Measurements from ENCODE around the gene FUT9.

FUT9 gene

DNA sequence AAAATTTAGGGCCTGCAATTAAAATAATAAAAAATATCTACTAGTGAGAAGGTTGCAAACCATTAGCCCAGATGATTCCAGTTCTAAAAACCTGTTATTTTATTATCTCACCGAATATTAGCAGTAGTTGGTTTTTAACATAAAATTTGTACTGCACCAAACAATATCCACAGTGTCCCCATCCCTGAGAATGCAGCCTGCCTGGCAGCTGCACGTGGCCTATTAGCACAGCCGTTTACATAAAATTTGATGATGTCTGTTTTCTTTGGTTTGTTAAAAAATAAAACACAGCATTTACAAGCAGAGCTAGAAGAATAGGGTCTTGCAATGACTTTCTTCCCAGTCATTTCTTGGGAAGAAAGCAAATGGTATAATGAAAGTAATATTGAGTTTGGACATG is 58.2 kb downstream of the FUT9 start:
- DNase-seq, result no peak

DNA sequence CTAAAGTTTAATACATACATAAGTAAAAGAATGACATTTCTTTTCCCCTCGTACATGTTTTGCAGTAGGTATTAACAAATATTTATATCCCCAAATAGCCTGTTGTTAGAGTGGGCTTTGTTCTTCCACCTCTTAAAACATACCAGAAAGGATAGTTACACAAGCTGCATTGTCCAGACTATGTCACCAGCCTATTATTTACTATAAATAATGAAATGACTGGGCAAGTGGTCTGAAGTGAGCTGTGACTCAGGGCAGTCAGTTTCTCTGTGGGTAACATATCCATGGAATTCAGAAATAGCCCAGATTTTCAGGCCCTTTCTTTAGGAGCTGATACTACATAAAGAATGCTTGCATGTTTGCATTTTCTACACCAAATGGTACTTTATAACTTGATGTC is 60.1 kb downstream of the FUT9 start:
- DNase-seq, result no peak

DNA sequence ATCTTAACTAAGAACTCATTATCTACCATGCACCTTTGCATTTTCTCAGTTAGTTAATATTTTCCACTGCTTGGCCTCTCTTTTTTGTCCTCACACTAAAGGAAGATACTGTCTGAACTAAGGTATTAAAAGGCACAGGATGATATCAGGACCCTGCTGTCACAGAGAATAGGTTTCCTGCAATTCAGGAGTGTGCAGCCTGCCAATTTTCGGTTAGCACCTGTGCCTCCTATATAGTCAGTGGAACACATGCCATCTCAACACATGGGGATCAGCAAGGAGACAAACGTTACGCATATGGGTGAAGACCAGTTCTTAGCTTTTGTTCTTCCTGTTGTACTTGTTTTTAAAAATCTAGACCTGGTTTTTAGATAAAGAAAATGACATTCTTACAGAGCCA is 71.0 kb downstream of the FUT9 start:
- DNase-seq, result no peak

DNA sequence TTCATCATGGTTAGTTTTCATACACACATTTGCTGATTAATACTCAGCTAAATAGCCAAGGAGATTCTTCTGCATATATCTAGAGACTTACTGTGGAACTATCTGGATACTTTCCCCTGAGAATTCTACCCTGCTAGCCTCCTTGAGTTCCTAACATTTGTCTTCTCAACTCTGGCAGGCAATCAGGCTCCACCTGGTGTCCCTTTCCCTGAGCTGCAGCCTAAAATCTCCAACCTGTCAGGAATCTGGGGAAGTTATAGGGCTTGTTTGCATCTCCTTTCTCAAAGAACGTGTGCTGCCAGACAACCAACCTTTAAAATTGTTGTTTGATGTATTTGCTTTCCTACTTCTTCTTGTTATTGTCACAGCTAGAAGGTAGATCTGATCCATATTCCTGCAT is 73.4 kb downstream of the FUT9 start:
- DNase-seq, result no peak

DNA sequence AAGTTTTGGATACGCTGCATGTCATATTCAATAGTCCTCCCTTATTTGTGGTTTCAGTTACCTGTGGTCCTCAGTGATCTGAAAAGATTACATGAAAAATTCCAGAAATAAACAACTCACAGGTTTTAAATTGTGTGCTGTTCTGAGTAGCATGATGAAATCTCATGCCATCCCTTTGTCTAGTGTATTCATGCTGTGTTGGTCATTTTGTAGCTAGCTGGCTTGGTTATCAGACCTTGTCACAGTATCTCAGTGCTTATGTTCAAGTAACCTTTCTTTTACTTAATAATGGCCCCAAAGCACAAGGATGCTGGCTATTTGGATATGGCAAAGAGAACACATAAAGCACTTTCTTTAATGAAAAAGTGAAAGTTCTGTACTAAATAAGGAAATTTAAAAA is 78.3 kb downstream of the FUT9 start:
- no peak for DNase-seq

DNA sequence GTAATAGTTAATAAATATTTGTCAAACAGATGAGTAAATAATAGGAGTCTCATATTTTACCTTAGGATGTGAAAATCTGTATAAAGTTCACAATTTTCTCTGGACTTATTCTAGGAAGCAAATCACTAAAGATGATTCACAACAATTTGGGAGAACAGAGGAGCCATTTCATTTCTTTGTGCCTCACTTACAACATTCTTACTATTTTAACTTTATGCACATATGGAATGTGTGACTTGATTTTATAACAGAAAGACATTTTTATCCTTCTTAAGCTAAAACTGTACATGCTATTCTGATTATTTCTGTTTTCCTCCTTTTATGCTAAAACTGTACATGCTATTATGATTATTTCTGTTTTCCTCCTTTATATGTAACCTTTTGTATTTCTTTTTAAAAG is 83.3 kb downstream of the FUT9 start:
- DNase-seq, result no peak

DNA sequence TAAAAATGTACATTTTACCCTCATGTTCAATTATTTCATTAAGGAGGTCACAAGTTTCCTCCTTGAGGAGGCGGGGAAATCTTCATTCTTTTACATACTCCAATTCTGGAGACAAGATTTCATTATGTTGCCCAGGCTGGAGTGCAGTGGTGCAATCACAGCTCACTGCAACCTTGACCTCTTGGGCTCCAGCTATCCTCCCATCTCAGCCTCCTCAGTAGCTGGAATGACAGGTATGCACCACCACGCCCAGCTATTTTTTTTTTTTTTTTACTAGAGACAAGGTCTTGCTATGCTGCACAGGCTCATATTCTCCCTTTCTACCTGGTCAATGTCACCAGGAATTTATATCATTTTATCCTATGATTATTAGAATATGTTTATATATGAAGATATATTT is 85.8 kb downstream of the FUT9 start:
- no peak for DNase-seq

DNA sequence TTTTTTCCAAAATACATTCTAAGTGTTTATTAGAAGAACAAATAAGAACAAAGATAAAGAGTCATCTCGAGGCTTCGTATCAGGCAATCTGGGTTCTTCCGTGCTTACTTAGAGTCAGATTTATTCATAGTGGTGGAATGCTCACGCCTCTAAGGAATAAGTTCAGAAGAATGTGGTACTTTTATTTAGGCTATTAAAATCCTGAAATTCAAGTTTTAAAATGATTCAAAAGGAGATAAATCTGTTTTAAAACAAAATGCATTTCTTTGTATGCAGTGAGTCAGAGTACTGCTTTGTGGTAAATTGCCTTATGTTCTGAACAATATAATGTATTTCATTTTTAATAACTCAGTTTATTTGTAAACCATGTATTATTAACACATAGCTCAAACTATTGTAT is 89.1 kb downstream of the FUT9 start:
- DNase-seq, result no peak

DNA sequence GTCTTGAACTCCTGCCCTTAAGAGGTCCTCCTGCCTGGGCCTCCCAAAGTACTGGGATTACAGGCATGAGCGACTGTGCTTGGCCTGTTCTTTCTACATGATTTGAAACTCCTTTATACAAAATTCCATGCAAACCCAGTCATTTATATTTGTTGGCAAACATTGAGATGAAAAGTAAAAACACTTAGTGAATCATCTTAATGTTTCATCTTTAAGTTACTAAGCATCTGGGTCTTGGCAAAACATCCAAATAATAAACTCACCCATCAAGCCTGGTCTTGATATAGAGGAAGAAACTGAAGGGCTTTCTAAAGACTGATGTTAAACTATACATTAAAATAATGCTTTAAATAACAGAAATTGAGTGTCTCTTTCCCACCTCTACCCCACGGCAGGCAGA is 95.1 kb downstream of the FUT9 start:
- DNase-seq, result no peak

DNA sequence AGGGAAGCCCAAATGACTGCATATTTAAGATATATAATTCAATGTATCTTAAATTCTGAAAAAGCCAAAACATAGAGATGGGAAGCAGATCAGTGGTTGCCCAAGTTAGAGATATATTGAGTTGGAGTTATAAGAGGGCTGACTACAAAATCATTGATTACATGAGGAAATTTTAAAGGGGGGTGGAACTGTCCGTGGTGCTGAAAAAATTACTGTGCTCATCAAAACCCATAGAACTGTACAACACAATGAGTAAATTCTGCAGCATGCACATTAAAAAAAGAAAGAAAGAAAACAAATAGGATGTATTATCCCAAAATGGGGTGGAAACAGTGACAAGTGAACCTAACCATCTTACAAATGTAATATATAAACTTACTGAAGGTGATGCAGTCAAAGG is 100.9 kb downstream of the FUT9 start:
- no peak for DNase-seq

DNA sequence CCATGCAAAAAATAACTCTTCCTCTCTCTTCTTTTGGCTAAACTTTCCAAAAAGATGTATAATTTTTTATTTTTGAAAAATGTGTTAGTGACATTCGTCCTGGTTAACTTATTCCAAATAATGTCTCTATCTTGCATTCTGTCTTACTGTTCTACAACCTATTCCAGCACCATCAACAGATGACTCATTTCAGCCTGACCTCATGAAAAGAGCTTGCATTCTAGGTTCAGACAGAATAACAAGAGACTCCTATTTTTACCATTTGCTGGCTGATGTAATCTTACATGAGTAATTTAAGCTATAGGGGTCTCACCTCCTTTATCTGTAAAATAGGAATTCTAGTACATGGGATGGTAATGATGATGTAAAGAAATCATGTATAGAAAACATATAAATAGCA is 109.0 kb downstream of the FUT9 start:
- no peak for DNase-seq

DNA sequence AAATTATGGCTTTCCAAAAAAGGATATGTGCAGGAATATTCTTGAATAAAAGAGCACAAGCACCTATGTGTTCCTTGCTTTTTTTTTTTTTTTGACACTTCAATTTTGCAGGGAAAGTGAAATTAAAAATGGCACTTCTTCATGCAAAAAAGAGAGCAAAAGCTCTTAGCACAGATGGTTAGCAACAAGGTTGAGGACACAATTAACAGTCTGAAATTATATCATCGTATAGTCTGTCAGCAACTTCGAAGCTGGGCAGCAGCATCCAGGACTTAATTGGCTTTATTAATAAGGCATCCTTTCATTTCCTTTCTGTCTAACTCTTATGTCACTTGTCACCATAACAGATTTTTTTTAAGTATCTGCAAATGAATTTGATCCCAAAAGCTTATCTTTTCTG is 122.6 kb downstream of the FUT9 start:
- DNase-seq, result no peak

DNA sequence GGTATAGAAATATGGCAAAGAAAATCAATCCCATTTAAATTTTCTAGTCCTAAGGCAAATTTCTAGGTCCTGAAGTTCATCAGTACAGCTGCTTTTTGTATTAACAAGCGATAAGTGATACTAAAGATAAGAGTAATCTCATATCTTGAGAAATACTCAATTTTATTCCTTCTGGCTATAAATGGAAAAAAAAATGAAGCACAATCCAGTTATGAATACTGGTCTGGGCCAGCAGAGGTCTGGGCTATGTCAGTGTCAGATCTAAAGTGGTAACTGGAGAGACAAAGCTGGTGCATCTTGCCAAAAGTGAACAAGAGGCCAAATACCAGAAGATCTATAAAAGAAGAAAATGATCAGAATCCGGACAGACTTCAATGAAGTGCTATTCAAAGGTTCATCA is 126.4 kb downstream of the FUT9 start:
- no peak for DNase-seq

DNA sequence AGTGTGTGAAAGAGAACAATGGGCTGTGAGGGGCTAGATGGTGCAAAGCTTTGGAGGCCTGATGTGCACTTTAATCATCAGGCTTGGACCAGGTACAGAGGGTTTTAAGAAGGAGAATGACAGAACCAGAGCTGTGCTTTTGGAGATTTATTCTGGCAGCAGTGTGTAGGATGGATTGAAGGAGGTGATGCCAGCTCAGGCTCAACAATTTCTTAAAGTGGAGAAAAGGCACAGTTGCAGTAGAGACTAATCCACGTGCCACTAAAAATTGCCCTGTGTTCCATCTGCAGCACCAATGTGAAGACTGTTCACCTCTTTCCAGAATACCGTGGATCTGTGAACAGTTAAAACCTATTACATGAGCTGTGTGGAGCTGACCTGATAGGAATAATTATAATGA is 134.7 kb downstream of the FUT9 start:
- no peak for DNase-seq

DNA sequence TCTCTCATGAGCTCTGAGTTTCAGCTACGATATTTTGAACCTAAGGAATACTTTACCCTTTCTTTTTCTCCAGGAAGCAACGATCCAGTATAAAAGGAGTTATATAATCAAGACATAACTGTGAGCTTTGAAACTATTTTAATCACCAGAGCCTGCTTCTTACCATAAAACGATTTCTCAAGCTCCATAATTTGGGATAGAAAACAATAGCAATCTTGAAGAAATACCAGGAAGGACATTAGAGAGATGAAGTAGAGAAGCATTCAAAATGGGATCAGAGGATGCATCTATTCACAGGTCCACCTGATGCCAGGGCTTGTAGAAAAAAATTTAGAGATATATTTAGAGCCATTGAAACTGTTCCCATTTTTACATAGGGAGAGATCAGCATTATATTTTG is 135.9 kb downstream of the FUT9 start:
- no peak for DNase-seq

DNA sequence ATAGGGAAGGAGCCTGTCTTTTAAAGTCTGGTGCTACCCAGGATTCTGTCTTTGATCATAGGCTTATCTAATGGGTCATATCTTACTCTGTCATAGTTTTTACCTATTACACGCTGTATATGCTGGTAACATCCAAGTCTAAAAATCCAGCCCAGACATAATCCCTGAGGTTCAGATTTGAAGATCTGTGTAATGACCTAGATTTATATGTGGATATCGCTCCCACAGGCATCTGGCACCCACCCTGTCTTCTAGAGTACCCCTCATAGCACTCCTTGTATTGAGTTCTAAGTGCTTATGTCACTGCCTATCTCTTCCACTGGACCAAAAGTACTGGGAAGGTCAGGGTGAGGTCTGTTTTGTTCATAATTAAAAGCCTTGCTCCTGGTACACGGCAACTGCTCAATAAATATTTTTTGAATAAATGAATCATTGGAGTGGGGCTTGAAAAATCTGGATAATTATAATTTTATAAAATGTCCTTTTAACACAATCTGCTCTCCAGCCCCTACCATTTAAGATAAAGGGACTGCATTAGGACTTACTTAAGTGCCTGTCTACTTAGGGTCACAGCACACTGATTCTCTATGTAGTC is 136.4 kb downstream of the FUT9 start:
- no peak for DNase-seq

DNA sequence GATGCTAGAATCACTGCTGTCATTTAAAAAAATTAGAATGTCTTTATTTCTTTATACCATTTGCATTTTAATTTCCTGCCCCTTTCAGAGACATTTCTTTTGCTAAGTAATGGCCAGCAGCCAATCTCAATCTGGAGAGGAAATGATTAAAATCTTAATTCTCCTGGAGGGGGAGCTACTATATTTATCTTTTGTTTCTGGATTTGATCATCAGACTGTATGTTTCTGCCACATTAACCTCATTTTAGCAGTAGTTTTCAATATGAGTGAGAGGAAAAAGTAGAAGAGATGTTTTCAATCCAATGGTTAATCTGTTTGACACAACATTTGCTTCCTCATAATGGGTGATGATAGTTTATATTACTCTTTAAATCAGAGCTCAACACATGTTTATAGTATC is 138.0 kb downstream of the FUT9 start:
- DNase-seq, result no peak

DNA sequence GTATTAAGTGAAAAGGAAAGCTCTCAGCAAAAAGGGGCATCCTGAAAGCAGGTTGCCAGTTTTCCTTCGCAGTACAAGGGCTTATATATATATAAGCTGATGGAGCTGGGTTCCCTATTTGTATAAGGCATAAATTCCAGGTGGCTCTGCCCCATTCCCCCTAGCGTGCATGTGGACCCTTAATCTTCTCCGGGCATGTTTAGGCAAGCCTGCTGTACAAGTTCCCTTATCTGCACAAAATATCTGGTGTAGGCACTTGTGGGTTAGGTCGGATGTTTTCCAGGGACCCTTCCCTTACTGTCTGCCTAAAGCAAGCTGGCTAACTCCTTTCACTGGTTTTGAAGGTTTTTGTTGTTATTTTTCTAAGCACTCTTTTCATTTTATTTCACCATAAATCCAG is 140.7 kb downstream of the FUT9 start:
- DNase-seq, result no peak

DNA sequence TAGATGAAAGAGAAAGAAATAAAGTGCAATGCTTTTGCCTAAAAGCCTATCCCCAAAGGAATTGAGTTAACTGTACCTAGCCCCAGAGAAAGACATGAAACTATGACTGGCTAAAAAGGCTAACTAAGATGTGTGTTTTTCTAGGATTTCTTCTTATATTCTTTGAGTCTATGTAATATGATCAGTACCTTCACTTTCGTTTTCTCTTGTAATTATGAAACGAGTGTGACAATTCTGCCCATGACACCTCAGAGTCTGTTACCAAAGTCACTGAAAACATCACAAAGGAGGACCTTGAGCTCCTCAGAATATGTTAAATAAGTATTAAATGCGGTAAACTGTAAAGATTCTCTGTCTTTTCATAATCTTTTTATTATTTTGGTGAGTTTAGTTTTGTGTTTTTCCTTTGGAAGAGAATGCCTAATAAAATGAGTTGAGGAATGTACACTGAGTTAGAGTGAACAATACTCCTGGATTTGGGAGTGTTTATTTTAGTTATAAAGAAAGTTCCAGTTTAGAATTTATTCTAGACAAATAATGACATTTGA is 141.3 kb downstream of the FUT9 start:
- no peak for DNase-seq

DNA sequence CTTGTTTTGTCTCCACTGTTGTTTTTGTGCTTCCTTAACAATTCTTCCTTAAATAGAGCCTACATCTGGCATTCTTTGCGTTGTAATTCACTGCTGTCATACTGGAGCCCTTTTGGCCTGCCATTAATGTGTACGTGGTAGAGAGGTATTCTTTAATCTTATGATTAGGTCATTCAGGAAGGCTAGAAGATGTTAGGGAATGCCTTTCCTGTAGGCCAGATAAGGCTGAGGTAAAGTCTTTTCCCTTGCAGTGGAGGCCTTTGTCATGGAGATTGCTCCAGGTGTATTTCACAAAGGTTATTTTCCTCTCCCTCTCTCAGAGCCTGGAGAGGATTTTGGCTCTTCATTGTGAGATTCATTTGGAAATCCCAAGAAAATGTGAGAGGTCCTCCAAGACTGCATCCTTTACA is 146.9 kb downstream of the FUT9 start:
- no peak for DNase-seq

DNA sequence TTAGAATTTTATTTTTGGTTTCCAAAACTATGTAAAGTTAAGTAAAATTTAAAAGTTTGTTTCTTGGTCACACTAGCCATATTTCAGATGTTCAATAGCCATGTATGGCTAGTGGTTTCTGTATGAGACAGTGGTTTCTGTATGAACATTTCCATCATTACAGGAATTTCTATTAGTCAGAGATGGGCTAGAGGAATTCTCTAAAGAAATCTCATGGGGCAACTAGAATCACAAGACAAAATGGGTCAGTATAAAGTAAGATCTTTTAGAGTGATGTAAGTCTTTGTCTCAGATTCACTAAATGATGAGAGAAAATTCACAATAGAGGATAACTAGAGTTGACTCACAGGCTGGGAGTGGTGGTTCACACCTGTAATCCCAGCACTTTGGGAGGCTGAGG is 149.0 kb downstream of the FUT9 start:
- DNase-seq, result no peak

DNA sequence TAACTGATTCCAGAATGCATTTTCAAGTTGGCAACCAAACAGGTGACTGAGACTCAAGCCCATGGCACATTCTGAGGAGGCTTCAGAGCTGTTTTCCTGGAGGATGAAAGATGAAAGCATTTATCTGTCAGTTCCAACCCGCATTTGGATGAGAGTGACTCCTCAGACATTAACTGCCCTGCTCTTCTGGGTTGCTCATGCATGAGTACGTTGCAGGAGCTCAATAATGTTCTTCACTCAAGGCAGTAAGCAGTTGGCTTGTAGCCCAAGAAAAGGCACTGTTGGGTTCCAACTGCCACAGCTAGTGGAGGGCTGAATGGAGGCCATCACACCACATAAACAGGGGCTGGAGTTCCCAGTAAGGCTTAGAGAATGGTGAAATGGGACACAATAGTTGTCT is 155.3 kb downstream of the FUT9 start:
- no peak for DNase-seq

DNA sequence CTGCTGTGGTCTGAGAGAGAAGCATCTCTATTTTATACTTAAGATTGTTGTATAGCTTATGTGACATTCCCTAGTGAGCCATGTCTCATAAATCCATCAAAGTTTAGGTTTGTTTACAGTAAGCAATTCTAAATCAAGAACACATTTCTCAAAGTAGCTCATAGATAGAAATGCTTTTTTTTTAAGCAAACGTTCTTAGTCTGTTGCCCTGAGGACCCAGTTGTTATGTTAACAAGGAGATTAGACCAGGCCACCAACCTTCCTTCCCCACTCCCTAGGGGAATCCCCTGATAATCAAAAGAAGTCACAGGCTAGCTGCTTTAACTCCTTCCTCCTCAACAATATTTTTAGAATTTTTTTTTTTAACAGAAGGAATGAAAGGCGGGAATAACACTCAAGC is 169.0 kb downstream of the FUT9 start:
- no peak for DNase-seq

DNA sequence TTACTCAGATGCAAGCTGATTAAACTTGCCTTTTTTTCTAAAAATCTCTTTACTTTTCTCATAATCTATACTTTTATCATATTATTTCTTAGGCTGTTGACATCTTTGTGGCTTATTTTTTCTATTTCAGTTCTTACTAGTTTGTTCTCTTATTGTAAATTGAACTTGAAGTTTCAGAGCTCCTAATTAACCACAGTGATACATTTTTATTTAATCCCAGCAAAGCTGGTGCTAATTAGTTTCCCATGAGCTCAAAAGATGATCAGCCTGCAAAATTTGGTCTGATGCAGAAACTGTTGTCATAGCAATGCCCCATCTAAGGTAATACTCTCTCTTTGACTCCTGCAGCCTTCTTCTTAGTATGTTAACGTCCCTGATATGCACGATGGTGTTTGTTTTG is 170.3 kb downstream of the FUT9 start:
- no peak for DNase-seq

DNA sequence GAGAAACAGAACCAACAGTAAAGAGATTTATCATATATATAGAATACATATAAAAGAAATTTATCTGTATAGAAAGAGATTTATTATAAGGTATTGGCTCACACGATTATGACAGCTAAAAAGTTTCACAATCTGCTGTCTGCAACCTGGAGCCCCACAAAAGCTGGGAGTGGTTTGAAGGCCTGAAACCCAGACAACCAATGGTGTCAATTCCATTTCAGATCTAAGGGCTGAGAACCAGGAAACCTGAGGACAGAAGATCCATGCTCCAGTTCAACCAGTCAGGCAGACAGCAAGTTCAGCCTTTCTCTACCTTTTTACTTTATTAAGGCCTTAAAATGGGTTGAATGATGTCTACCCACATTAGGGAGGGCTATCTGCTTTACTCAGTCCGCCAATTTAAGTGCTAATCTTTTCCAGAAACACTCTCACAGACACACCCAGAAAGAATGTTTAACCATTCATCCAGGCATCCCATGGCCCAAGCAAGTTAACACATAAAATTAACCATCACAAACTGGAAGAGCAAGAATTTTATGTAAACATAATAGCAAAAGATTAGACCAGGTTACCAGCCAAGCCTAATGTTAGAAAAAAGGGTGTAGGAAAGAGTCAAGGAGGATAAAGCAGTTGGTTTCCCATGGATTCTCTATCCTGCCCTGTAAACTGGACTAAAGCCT is 170.9 kb downstream of the FUT9 start:
- DNase-seq, result no peak
